T1000 (cell line): Measurements from ENCODE around the gene USP28.
"Not testable (repeated sequence)": the region's sequence is repeated elsewhere in the genome, so short reads cannot be mapped to it uniquely, and the experiment has no call there.

Experiments
- DNase-seq: peaks from one replicate; lab custom pipeline; 2025; ENCODE audit warnings: mixed read lengths; lab: John Stamatoyannopoulos, UW

USP28 gene, protein sequence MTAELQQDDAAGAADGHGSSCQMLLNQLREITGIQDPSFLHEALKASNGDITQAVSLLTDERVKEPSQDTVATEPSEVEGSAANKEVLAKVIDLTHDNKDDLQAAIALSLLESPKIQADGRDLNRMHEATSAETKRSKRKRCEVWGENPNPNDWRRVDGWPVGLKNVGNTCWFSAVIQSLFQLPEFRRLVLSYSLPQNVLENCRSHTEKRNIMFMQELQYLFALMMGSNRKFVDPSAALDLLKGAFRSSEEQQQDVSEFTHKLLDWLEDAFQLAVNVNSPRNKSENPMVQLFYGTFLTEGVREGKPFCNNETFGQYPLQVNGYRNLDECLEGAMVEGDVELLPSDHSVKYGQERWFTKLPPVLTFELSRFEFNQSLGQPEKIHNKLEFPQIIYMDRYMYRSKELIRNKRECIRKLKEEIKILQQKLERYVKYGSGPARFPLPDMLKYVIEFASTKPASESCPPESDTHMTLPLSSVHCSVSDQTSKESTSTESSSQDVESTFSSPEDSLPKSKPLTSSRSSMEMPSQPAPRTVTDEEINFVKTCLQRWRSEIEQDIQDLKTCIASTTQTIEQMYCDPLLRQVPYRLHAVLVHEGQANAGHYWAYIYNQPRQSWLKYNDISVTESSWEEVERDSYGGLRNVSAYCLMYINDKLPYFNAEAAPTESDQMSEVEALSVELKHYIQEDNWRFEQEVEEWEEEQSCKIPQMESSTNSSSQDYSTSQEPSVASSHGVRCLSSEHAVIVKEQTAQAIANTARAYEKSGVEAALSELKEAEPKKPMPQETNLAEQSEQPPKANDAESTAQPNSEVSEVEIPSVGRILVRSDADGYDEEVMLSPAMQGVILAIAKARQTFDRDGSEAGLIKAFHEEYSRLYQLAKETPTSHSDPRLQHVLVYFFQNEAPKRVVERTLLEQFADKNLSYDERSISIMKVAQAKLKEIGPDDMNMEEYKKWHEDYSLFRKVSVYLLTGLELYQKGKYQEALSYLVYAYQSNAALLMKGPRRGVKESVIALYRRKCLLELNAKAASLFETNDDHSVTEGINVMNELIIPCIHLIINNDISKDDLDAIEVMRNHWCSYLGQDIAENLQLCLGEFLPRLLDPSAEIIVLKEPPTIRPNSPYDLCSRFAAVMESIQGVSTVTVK

DNA sequence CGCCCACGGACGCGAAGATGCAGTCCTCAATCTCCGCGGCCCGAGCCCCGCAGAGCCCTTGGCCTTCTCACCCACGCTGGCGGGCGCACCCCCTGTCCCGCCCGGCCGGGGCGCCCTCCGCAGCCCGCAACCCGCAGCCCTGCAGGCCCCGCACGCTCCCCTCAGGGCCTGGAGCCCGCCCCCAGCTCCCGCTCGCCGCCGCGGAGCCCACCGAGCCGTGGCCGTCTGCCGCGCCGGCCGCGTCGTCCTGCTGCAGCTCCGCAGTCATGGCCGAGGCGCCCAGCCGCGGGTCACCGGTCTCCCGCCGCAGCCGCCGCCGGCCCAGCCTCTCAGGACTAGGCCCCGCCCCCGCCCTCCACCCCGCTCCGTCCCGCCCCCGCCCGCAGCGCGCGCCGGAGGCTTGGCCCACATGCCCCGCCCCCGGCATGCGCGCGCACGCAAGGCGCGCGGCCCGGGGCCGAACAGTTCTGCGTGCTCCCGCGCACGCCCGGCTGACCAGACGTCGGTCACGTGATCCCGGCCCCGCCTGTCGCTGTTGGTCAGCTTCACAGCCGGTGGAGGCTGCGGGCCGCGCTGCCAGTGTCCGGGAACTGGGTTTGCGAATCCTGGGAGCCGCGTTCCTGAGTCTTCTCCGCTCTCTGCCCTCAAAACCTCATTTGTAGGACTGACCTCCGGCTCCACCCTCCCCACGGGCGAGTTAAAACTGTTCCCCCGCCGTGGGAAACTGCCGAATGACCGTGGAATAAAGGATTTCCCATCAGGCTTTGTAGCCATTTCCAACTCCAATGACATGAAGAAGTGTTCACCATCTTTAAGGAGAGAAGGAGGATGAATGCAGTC is at the start of gene USP28:
USP28 (minus strand) TSS at position 339 of the 840 bp plus-strand sequence; CDS start at position 268, 71 bp downstream.
- peak; percentile 83 for DNase-seq

DNA sequence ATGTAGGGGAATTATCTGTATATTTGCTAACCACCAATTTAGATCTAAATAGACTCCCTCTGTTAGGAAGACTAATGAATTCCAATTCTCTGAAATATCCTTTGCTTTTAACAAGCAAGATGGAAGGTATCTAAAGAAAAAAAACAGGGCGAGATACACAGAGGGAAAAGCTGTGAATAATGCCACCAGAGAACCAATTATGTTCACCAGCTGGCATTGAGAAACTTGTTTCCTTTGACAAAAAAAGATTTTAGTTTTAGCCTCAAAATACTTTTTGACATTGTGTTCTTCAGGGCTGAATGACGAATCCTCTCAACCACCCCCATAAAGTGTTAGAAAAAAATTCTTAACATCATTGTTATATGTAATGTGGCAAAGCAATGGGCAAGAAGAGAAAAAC is 48.2 kb upstream of the USP28 start:
- no peak for DNase-seq

DNA sequence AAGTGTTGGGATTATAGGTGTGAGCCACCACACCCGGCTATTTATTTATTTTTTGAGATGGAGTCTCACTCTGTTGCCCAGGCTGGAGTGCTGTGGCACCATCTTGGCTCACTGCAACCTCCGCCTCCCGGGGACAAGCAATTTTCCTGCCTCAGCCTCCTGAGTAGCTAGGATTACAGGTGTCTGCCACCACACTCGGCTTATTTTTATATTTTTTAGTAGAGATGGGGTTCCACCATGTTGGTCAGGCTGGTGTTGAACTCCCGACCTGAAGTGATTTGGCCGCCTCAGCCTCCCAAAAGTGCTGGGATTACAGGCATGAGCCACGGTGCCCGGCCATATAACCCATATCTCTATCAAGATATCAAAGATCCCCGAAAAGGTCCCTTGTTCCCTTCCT is 36.1 kb upstream of the USP28 start:
- DNase-seq: not testable (repeated sequence)

DNA sequence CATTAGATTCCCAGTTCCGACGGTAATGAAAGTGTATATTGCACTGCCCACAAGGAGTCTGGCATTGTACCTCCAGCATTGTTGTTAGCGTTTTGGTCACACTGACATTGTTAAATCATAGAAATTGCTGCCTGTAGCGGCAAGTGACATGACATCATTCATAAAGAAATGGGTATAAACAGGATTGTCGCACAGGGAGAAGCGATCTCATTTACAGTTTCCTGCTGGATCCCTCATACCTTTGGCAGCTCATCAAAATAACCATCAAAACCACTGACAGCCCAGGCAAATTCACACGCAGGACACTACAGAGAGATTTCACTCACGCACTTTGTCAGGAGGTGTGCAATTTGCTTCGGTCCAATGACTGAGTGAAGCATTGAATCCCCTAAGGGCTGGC is 32.7 kb upstream of the USP28 start:
- DNase-seq: no peak

- DNase-seq: no peak
Observed at GRCh38 chr11:113907681-113908080, 32.3 kb upstream of the USP28 start.

GRCh38 chr11:113907152-113907551 is 31.8 kb upstream of the USP28 start:
- no peak for DNase-seq

DNA sequence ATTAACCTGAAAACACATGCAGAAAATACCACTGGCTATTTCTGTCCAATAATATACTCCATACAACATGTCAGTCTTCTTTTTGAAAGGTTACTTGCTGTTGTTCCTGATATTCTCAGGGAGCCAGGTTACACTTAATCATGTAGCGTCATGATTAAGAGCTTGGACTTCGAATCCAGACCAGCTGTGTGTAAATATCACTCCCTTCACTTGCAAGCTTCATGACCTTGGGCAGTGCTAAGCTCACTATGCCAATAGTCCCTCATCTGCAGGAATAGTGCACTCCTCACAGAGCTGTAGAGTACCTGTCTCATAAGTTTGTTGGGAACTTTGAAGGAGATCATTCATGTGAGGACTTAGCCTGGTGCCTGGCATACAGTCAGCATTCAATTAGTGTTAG is 31.1 kb upstream of the USP28 start:
- no peak for DNase-seq

DNA sequence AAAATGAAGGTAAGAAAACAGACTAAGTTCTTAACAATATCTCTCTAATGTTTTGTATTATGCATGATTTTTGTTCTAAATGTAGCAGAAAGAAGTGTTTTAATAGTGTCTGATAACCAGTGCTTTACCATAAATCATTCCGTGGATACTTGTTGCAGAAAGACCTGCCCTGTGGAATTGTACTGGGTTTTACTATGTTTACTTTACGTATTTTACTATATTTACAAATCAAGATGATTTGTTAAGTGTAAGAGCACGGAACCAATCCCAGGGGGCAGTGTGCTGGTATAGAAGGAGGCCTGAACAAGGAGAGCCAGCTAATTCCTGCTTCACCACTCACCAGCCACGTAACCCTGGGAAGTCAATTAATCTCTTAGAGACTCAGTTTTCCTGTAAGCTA is 30.7 kb upstream of the USP28 start:
- DNase-seq: no peak

DNA sequence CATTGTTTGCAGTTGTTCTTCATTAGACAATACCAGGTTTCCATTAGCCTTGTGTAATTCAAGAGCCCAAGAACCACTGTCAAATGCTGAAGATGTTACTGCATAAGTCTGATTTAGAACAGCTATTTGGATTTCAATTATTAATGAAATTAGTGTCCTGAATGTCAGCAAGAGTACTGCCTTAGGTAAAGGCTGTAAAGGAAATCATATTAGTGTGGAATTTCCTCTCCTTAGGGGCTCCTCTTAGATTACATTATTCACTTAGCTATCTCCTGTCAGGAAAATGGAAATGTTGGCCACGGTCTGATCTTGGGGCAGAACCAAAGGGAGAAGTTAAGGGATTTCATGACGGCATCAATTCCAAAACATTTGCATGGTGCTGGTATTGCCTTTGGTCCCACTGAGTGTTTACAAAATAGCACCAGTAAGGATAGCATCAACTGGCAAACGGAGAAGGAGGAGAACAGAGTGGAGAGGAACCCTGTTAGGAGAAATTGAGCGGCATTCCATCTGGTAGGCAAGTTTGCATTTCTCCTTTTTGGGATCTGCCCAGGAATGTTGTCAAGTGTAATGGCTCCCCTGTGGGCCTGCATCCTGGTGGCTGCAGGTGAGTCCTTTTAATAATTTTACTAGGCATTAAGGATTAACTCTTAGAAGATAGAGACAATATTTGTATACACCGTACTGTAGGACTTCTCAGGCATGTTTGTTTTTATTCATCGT is 29.2 kb upstream of the USP28 start, which contains the start of gene HTR3B:
HTR3B (plus strand) TSS at position 418 of the 723 bp plus-strand sequence; CDS start at position 556, 138 bp downstream.
- DNase-seq: no peak

DNA sequence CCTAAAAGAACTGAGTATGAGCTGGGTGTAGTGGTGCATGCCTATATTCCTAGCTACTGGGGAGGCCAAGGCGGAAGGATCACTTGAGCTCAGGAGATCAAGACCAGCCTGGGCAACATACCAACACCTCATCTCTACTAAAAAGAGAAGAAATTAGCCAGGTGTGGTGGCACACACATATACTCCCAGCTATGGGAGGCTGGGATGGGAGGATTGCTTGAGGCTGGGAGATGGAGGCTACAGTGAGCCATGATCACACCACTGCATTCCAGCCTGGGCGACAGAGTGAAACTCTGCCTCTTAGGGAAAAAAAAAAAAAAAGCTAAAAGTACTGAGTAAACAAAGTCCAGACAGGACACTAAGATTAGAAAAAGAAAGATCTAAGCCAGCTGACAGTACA is 25.8 kb upstream of the USP28 start:
- no peak for DNase-seq

GRCh38 chr11:113896156-113896879 is 20.9 kb upstream of the USP28 start:
- DNase-seq: no peak

- DNase-seq: no peak
Observed at GRCh38 chr11:113895367-113896155, 20.2 kb upstream of the USP28 start.

- DNase-seq: no peak
Observed at GRCh38 chr11:113894421-113894996, 19.1 kb upstream of the USP28 start.

DNA sequence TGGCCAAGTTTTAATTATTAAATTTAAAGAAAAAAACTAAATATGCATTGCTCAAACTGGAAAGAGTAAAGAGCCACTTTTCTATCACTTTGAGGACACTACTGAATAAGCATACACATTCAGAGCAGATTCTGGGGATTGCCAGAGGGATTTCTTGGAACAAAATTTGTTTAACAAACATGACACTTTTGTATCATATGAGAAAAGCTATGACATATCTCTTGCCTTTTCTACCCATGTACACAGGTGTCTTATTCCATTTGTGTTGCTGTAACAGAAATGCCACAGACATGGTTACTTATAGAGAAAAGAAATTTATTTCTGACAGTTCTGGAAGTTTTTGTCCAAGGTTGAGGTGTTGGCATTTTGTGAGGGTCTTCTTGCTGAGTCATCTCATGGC is 13.5 kb upstream of the USP28 start:
- no peak for DNase-seq

DNA sequence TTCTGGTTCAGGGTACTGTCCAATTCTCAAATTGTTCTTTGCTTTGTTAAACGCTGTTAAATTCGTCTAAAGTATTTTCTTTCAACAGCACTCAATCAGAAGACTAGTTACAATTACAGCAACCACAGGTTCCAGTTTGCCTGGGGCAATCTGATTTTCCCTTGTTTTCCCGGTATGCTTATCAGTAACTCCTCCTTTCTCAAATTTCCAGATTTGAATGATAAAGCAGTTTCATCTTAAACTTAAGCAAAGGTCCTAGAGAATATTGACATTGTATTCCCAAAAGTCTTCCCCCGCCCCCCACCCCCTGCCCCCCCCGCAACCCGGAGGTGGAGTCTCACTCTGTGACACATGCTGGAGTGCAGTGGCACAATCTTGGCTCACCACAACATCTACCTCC is 10.5 kb upstream of the USP28 start:
- DNase-seq: no peak

DNA sequence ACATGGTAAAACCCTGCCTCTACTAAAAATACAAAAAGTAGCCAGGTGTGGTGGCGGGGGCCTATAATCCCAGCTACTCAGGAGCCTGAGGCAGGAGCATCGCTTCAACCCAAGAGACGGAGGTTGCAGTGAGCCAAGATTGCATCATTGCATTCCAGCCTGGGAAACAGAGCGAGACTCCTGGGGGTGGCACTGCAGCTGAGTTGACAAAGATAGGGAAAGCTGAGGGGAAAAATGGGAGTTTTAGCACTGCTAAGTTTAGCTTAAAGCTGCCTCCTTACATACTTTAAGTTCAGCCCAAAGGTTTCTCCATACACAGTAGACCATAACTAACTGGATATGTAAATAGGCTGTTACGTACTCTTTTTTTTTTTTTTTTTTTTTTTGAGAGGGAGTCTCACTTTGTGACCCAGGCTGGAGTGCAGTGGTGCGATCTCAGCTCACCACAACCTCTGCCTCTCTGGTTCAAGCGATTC is 9.0 kb upstream of the USP28 start:
- DNase-seq: no peak

- no peak for DNase-seq
Observed at GRCh38 chr11:113881856-113882255, 6.5 kb upstream of the USP28 start.

DNA sequence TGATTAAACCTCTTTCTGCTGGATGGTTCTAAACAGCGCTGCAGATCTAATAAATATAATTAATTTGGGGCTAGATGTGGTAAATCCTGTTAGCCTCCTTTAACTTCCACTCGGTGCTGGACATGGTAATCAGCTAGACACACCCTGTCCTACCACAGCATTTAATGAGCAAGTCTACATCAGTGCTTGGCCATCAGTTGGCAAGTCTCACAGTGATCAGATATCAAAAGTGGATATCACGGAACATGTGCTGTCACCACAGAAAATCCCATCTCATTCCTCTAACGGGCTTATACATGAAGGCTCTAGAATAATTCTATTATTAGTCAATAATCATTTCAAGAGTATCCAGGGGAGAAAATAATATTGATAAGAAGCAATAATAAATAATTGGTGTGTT is 5.6 kb upstream of the USP28 start:
- no peak for DNase-seq

GRCh38 chr11:113879446-113879845 is 4.1 kb upstream of the USP28 start:
- DNase-seq: not testable (repeated sequence)
